GM19397 (cell line): Measurements from ENCODE around the gene KAZN.
"Not testable (repeated sequence)": the region's sequence is repeated elsewhere in the genome, so short reads cannot be mapped to it uniquely, and the experiment has no call there.

ENCODE experiments used
- ATAC-seq: cut with Tn5 transposase; IDR thresholded peaks from one replicate; pipeline ENCODE4 v1.9.1; 2021; ENCODE audit warnings: mild to moderate bottlenecking, moderate library complexity; ENCODE audit not compliant: unreplicated experiment

KAZN gene

DNA sequence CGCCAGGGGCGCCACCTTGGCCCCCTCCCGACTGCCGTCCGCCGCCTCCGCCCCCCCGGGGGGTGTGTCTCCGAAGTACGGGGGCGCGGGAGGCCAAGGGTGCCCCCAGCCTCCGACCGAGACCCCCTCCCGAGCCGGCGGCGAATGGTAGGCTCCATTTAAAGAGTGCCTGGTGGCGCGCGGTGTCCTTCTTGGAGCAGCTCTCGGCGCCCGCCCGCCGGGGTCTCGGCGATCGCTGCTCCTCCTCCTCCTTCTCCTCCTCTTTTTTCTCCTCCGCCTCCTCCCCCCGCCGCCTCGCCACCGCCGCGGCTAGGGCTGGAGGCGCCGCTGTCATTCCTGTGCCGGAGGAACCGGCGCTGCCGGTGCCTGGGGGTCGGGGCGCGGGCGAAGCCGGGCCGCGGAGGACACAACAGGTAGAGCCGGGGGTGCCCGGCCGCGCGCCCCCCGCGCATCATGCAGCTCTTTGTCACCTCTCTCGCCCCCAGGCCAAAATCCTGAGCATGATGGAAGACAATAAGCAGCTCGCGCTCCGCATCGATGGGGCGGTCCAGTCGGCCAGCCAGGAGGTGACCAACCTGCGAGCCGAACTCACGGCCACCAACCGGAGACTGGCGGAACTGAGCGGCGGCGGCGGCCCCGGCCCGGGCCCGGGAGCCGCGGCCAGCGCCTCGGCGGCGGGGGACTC lies at the start of gene KAZN:
TSS of gene KAZN (plus strand) at position 188 of the 685 bp plus-strand sequence.
- no peak for ATAC-seq

DNA sequence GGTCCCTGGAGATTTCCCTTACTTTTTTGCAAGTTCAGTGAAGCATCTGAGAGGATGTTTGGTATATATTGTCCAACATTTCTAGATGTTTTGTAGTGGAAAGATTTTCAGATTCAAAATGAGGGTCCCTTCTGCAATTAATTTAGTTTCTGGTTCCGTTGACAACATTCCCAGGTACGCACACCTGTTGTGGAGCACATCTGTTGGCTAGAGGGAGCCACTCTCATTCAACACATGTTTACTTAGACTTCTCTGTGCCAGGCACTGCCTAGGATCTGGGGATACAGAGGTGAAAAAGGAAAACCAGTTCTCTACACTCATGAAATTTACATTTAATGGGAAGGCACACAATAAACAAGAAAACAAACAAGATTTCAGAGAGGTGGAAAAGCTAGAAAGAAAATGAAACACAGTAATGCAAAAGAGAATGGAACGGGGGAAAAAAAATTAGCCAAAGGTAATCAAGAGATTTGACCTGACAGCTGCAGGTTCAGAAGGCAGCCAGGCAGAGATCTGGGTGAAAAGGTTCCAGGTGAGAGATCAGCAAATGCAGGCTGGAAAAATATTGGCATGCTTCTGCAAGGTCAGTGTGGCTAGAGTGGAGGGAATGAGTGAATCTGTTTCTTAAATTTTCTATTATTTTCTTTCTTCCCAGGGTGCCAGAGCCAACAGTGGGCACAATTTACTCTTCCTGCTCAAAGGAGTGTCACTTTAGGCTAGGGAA lies 48.4 kb upstream of the KAZN start:
- no peak for ATAC-seq

DNA sequence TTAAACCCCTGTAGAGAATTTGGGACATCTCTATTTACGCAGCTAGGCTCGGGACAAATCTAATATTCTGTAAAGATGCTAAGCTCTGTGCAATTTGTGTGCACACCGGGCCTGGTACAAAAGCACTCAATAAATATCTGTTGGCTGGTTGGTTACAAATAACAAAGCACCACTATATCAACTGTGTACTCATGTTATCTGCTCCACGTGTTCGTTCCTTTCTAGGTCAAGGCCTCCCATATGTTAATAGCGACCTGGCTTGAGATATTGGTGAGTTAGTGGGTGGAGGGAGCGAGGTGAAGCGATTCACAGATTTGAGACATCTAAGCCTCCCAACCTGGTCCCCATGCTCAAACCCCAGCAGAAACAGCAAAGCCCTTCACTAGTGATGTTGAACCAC lies 47.1 kb upstream of the KAZN start:
- no peak for ATAC-seq

DNA sequence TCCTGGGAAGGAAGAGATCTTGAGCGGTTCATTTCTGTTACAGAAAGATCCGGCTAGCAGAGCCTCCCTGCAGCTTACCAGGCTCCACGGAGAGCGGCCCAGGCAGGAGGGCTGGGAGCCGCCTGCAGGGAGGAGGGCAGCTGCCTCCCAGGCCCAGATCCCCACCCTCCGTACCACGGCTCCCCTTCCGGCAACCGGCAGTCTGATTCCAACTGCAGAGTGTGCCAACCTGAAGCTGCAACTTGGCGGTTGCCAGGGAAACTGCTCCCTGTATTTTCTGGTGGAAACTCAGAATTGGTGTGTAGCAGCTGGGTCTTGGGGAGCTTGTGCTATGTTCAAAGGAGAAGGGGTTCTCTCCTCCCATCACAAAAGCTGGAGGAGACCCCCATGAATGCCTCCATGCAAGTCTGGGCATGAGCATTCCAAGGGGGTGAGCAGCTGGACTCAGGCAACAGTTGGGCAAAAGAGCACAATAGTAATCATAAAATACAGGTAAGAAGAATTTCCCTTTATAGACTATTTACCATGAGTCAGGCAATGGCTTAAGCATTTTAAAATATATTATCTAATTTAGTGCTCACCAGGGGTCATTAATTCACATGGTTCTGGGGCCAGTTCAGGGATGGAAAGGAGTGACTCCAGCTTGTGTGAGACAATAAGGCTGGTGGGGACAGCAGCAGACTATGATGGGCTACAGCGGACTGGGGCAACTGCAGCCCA lies 46.1 kb upstream of the KAZN start:
- ATAC-seq: no peak

DNA sequence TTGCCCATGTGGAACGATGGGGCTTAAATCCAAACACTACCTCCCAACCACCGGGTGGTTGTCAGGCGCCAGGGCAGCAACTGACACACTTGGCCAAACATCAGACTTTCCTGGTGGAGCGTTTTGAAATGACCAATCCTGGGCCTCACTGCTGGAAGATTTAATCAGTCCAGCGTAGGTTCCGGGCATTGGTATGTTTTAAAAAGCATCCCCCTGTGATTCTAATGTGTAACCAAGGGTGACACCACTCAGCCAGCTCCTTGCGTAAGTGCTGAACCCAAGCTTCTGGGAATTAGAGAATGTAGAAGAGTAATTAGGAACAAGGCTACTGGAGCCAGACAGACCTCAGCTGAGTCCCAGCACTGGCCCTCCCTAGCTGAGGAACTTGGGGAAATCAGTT lies 44.8 kb upstream of the KAZN start:
- ATAC-seq: no peak

DNA sequence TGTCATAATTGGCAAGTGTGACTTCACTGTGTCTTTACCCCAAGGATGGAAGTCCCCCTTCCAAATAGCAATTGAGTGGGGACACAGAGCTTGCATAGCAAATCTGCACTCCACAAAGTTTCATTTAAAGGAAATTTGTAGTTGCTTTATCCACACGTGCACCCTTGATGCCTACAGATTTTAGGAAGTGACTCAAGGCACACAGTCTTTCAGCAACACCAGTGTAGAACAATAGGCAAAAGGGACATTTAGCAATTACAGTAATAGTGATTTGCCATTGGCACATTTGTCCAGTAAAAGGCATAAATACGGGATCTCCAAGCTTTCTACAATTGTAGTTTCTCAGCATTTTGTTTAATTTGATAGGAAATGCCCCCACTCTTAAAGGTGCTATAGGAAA lies 43.4 kb upstream of the KAZN start:
- no peak for ATAC-seq

DNA sequence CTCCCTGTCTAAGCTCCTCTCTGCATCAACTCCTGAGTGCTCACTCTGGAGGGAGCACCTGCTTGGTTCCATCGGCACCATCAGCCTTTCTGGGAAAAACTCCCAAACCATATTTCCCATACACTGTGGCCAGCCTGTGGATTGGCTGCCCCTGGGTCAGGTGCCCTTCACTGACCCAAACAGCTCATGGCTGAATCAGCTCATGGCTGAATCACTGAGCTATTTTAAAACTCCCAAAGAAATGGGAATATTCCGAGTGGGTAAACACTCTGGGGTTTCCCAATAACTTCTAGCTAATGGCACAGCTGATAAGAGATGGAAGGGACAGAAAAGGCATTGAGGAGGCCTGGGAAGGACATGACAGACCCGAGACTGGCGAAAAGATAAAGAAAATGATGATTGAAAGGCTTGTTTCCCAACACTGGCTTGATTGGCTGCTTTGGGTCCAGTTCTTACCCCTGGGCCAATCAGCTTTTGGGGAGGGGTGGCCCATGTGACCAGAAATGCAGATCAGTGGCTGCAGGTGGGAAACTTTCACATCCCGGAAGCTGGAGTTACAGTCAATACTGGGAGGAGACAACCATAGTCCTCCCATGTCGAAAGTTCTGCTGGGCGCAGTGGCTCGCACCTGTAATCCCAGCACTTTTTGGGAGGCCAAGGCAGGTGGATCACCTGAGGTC lies 37.3 kb upstream of the KAZN start:
- no peak for ATAC-seq

DNA sequence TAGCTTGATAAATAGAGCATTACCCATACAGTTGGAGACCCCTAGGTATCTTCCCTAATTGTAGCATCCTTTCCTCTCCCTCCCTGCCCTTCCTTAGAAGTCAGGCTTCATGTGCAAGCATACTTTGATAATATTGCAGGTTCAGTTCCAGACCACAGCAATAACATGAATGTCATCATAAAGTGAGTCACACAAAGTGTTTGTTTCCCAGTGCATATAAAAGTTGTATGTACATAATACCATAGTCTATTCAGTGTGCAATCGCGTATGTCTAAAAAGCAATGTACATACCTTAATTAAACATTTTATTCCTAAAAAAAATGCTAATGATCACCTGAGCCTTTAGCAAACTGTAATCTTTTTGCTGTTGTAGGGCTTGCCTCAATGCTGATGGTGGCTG lies 33.4 kb upstream of the KAZN start:
- no peak for ATAC-seq

DNA sequence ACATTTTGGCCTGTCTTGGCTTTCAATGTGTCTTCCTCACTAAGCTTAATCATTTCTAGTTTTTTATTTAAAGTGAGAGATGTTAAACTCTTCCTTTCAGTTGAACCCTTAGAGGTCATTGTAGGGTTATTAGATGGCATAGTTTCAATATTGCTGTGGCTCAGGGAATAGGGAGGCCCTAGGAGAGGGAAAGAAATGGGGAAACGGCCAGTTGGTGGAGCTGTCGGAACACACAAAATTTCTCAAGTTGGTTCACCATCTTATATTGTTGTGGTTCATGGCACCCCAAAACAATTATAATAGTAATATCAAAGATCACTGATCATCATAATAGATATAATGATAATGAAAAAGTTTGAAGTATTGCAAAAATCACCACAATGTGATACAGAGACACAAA lies 31.4 kb upstream of the KAZN start:
- ATAC-seq: no peak

DNA sequence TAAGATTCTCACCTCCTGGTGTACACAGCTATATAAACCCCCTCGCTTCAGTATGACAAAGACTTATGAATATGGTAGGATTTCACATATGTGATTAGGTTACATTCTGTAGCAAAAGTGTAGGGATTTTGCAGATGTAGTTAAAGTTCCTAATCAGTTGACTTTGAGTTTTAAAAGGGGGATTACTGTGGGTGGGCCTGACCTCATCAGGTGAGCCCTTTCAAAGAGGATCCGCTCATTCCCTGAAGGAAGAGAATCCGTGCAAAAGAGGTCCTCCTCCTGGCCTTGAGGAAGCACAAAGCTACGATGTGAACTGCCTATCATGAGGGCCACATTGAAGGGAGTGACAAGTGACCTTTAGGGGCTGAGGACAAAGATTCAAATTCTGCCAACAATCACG lies 30.6 kb upstream of the KAZN start:
- ATAC-seq: no peak

DNA sequence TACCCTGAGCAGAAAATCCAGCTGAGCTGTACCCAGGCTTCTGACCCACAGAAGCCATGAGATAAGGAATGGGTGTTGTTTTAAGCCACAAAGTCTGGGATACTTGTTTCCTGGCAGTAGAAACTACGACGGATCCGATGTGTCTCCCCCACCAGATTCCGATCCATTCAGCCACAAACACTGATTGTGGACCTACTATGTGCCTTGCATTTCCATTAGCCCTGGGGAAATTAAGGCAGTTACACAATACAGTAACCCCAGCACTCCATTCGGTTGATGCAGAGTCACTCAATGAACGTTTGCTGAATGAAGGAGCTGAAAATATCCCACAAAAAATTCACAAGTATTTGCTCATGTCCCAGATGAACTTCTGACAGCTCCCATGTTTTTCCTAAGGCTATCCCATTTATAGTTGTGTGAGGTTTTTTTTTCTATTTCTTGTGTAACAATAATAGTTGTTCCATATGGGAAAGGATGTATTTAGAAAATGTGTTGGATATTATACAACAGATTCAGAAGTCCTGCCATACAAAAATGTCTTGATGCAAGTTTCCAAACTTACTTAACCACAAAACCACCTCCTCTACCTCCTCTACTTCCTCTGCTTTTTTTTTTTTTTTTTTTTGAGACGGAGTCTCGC lies 29.6 kb upstream of the KAZN start:
- ATAC-seq: no peak

DNA sequence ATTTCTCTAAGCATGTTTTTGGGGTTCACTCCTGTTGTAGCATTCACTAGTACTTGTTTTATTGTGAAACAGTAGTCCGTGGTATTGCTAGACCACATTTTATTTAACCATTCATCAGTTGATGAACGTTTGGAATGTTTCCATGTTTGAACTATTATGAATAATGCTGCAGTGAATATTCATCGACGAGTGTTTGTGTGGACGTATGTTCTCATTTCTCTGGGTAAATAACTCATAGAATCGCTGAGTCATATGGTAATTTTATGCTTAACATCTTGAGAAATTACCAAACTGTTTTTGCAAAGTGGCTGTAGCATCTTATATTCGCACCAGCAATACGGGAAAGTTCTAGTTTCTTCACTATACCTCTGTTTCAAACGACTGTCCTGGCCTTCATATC lies 28.0 kb upstream of the KAZN start:
- no peak for ATAC-seq

DNA sequence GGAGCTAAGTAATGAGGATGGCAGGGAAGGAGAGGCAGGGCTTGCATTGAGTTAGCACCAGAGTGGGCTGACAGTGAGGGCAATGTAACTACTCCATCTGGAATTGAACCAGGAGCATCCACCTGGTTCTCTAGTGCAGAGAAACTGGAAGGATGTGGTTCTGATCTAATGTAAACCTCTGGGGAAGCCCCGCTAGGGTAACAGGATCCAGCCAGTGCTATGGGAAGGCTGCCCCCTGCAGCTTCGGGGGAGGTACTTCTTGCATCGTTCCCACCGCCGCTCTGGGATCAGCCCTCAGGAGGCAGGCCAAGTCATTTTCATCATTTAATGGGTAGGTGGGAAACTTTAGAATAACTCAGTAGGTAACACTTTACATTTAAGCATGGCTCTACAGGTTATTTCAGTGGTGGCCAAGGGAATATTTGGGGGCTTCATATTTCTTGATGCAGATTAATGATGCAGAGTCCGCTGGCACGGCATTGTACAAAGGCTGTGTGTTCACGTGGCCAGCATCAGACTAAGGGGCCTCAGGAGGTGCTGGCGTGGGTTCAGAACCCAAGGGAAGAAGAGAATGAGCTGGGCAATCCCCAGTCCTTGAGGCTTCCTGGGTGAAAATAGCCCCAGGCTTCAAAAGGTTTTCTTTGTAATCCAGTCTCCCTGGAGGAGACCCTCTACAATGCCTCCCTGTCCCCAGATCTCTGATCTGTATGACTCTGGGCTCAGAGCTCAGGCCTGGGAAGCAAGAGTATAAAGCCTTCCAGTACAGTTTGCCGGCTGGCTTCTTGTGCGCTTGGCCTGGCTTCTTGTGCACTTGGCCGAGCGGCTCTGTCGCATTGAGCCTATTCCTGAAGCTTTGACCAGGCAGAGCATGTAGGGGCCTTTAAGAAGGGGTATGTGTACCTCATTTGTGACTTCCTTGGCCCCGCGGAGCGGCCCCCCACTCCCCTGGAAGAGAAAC lies 26.4 kb upstream of the KAZN start:
- no peak for ATAC-seq

DNA sequence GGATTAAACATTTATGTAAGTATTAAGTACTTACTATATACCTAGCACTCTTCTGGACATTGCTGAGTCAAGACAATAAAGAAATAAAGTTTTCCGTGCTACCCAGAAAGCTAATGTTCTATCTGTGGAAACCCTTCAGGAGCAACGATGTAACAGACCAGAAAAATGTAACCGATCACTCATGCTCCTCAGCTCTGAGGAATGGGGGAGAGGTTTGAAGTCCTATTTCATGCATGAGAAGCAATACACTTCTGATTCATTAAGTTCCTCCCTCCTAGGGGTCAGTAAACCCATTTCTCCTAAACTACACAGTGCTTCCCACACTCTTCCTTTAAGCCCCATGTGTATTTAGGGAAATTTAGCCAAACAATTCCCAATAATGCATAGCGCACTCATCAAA lies 25.6 kb upstream of the KAZN start:
- no peak for ATAC-seq

DNA sequence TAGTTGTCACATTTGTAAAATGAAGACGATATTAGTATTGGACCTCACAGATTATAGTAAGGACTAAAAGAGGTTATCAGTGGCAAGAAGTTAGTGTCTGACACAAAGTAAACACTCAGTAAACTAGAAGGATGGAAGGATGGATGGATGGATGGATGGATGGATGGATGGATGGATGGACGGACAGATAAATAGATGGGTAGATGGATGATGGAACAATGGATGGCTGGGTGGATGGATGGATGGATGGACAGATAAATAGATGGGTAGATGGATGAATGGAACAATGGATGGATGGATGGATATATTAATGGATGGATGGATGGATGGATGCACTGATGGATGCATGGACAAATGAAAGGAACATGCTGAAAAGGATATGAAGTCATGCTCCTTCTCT lies 22.3 kb upstream of the KAZN start:
- no peak for ATAC-seq

DNA sequence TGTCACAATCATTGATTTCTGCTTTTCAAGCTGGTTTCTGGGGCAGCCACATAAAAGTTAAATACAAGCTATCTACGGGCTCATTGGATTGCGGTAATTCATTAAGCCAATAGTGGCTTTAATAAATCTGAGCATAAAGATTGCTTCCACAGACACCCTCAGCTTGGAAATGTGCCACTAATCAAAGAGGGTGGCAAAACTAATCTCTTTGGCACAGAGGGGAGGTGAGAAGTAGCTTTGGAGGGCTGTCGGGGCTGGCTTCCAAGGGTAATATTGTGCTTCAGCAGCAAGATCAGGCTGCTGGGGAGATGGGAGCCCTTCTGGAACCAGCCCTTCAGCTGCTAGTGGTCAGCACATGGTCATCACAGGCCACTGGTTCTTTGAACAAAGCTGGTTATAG lies 21.2 kb upstream of the KAZN start:
- ATAC-seq: no peak

DNA sequence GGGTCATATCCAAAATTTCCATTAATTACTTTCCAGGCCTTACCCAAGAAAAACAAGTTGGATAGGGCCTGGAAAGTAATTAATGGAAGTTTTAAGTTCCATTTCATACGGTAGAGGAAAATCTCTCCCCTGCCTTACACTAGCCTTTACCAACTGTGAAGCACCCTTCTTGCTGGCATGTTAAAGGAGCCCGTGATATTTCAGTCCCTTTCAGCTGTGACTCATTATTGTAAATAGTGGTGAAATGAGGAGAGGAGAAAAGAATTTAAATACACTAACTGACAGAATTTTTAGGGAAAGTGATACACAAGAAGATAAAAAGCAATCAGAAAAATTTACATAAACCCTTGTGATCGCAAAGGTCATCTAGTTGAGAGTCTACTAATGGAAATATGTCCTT lies 20.3 kb upstream of the KAZN start:
- no peak for ATAC-seq

DNA sequence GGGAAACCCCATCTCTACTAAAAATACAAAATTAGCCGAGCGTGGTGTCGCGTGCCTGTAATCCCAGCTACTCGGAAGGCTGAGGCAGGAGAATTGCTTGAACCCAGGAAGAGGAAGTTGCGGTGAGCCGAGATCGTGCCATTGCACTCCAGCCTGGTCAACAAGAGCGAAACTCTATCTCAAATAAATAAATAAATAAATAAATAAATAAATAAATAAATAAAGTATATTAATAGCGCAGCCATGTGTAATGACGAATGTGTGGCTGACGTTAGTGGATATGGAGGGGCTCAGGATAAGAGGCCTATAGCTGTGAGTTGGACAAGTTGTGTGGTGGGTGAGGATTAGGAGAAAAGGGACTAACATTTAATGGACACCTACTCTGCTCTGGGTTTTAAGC lies 18.2 kb upstream of the KAZN start:
- ATAC-seq: not testable (repeated sequence)

DNA sequence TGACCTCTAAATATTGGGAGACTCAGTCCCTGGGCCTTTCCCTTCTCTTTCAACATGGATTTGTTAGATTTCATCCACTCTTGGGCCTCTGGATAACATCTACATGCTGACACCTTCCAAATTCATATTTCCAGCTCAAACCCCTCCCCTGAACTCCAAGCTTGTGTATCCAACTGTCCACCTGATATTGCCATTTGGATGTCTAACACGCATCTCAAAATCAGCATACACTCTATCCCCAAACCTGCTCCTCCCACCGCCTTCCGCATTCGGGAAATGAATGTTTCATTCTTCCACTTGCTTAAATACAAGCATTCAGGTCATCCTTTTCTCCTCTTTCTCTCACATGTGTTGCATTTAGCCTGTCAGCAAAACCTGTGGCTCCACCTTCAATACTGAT lies 17.5 kb upstream of the KAZN start:
- no peak for ATAC-seq

DNA sequence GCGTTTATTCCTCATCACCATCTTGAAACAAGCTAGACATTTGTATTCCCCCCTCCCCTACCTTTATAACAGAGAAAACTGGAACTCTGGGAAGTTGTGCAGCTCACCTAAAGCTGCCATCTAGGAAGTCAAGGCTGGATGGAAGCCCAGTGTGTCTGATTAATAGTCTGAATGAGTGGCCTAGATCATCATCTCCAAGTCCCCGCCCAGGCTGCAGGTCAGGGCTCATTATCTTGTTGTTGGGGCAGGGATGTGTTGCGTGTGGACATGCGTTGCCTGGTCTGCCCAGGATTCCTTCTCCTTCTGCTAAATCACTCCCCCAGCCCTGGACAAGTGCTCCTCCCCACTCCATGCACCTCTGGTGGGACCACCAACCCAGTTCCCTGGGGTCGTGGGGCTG lies 14.7 kb upstream of the KAZN start:
- ATAC-seq: no peak
